OCI-LY7 (cell line): ENCODE results near the gene MSL1. TPM values are rescaled to one million over a fixed set of nuclear protein-coding genes. Genes with fewer than 3 reads are reported as not detected.

Experiments used
- BruUV-seq: library from RNA; stranded (reverse); fragments of 400-500 nt; replicated peaks from 2 replicates; lab custom pipeline; 2021; lab: Mats Ljungman, UMichigan
- CTCF ChIA-PET: fragments of 300-600 bp; sonication (Branson Sonifier 250); formaldehyde crosslinking; loops from one replicate; lab custom pipeline; 2022; ENCODE audit warnings: antibody characterized with exemption; ENCODE audit not compliant: unreplicated experiment; lab: Charles Lee
- POLR2A ChIA-PET: fragments of 300-600 bp; sonication (Branson Sonifier 250); formaldehyde crosslinking; loops from one replicate; lab custom pipeline; 2022; ENCODE audit warnings: antibody characterized with exemption; lab: Charles Lee
- DNase-seq: peaks from one replicate; pipeline ENCODE4 v3.0.0-alpha.2; 2015; ENCODE audit warnings: low spot score
- H2AFZ ChIP-seq: fragments of 200-600 bp; sonication (generic), shearing (Covaris generic); 2 replicates; pipeline ENCODE4 v1.6.1; 2014; ENCODE audit warnings: mild to moderate bottlenecking, antibody characterized with exemption, low read length, moderate library complexity
- H3K27ac ChIP-seq: fragments of 200-600 bp; sonication (generic); 2 replicates; pipeline ENCODE4 v1.5.1; 2014; ENCODE audit warnings: mixed run types, low read depth, mild to moderate bottlenecking, moderate library complexity, low read length, inconsistent platforms; ENCODE audit not compliant: poor library complexity, severe bottlenecking
- H3K36me3 ChIP-seq: fragments of 200-600 bp; sonication (generic); 2 replicates; pipeline ENCODE4 v1.6.1; 2014; ENCODE audit warnings: mild to moderate bottlenecking, antibody characterized with exemption, low read length, moderate library complexity, mixed read lengths; ENCODE audit not compliant: insufficient read depth
- H3K4me1 ChIP-seq: fragments of 200-600 bp; sonication (generic); 2 replicates; pipeline ENCODE4 v1.5.1; 2014; ENCODE audit warnings: mild to moderate bottlenecking, low read length; ENCODE audit not compliant: insufficient read depth, poor library complexity, severe bottlenecking
- H3K4me2 ChIP-seq: fragments of 200-600 bp; sonication (generic); 2 replicates; pipeline ENCODE4 v1.6.1; 2014; ENCODE audit warnings: mild to moderate bottlenecking, low read length
- H3K4me3 ChIP-seq: fragments of 200-600 bp; sonication (generic); 2 replicates; pipeline ENCODE4 v1.5.1; 2014; ENCODE audit warnings: mild to moderate bottlenecking, low read depth, low read length; ENCODE audit not compliant: poor library complexity, severe bottlenecking
- H3K79me2 ChIP-seq: fragments of 200-600 bp; sonication (generic); 2 replicates; pipeline ENCODE4 v1.6.1; 2016; ENCODE audit warnings: low read depth, mild to moderate bottlenecking, low read length, moderate library complexity, mixed read lengths; ENCODE audit not compliant: insufficient read depth
- H3K9me2 ChIP-seq: fragments of 200-600 bp; sonication (generic); 2 replicates; pipeline ENCODE4 v1.6.1; 2016; ENCODE audit warnings: mild to moderate bottlenecking, low read length, mixed read lengths; ENCODE audit not compliant: insufficient read depth
- H3K9me3 ChIP-seq: fragments of 200-600 bp; sonication (generic); 2 replicates; pipeline ENCODE4 v1.6.1; 2014; ENCODE audit warnings: mild to moderate bottlenecking, mixed run types, low read length, mixed read lengths
- H4K20me1 ChIP-seq: fragments of 200-600 bp; sonication (generic); 2 replicates; pipeline ENCODE4 v1.6.1; 2014; ENCODE audit warnings: mild to moderate bottlenecking, antibody characterized with exemption, low read length, moderate library complexity, mixed read lengths; ENCODE audit not compliant: insufficient read depth
- CTCF ChIP-seq: fragments of 200-600 bp; sonication (generic); conservative IDR thresholded peaks from 2 replicates; pipeline ENCODE4 v1.5.1; 2014; ENCODE audit warnings: mild to moderate bottlenecking, antibody characterized with exemption, low read length, moderate library complexity, mixed read lengths
- EZH2phosphoT487 ChIP-seq: fragments of 200-600 bp; sonication (generic); IDR thresholded peaks from 2 replicates; pipeline ENCODE4 v1.6.1; 2018; ENCODE audit warnings: low read depth, borderline replicate concordance, mild to moderate bottlenecking, mixed run types, antibody characterized with exemption, low read length, moderate library complexity, mixed read lengths
- intact Hi-C: fragments of 100-400 bp; cut with micrococcal nuclease; formaldehyde crosslinking; loops from one replicate; pipeline ENCODE4 v1.10.0; 2022; ENCODE audit not compliant: unreplicated experiment
- total RNA-seq, 2 experiments: library from RNA; depleted of rRNA in 1 of 2; stranded (reverse); fragments of >200 nt in 1 of 2; shearing (Covaris generic) in 1 of 2; gene quantifications; 2 replicates each; pipeline ENCODE4 v1.2.3, GENCODE V29; 2014 to 2022

MSL1 gene
- total RNA-seq, 2 experiments from 2014 or later: 95.4 to 97.2 TPM

DNA sequence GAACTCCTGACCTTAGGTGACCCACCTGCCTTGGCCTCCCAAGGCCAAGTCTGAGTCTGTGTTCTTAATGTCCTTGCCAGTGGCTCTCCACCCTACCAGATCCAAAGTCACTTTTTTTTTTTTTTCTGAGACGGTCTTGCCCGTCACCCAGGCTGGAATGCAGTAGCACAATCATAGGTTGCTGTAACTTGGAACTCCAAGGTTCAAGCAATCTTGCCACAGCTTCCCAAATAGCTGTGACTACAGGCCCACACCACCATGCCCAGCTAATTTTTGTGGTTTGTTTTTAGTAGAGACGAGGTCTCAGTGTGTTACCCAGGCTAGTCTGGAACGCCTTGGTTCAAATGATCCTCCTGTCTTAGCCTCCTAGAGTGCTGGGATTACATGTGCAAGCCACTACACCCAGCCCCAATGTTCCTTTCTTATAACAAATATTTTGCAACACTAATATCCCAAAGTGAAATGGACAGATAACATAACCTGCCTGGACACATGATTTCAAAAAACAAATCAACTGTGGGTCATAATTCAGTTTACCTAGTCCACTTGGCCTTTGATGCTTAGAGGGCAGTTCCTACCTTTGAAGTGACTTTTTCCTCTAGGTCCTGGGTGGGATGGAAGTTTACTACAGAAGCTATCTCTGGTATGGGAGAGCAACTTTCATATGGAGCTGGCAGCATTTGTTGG is 51.5 kb downstream of the MSL1 start:
- no peak overlapping the region for H3K27ac ChIP-seq
- no TSS peak for BruUV-seq
- no peak for DNase-seq
- no peaks in the 10 kb centered on the region for H4K20me1 ChIP-seq
- no peak overlapping the region for H2AFZ ChIP-seq
- no peaks in the 10 kb centered on the region for H3K9me3 ChIP-seq
- H3K79me2 ChIP-seq: no peaks in the 10 kb centered on the region
- TF ChIP-seq EZH2phosphoT487: no peak
- TF ChIP-seq CTCF: no peak
- no peak overlapping the region for H3K4me2 ChIP-seq
- intact Hi-C loops: no loop called here
- no peak overlapping the region for H3K4me3 ChIP-seq
- H3K9me2 ChIP-seq: no peaks in the 10 kb centered on the region
- ChIA-PET POLR2A (interaction anchor here (0.7 kb wide), 1 partner anchor 34 kb away, joined by 9 read pairs; no protein-coding TSS in a partner anchor), CTCF (no interaction called here)
- H3K36me3 ChIP-seq: peaks cover 80% of the 10 kb centered on the region
- H3K4me1 ChIP-seq: peaks cover 7% of the 10 kb centered on the region

DNA sequence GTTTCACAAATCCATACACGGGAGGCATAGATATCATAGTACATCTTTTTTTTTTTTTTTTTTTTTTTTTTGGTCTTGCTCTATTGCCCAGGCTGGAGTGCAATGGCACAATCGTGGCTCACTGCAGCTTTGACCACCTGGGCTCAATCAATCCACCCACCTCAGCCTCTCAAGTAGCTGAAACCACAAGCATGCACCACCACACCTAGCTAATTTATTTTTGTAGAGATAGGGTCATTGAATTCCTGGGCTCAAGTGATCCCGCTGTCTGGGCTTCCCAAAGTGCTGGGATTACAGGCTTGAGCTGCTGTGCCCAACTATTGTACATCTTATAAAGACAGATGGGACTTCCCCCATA is 52.0 kb downstream of the MSL1 start:
- Histone ChIP-seq H3K4me1 (peaks cover 7% of the 10 kb centered on the region), H3K4me3 (no peak overlapping the region), H4K20me1 (no peaks in the 10 kb centered on the region), H3K36me3 (peaks cover 75% of the 10 kb centered on the region), H2AFZ (no peak overlapping the region), H3K9me3 (no peaks in the 10 kb centered on the region), H3K79me2 (no peaks in the 10 kb centered on the region), H3K4me2 (no peak overlapping the region), H3K9me2 (no peaks in the 10 kb centered on the region), H3K27ac (no peak overlapping the region)
- intact Hi-C loops: no loop called here
- CTCF ChIA-PET: no interaction called here
- no peak for TF ChIP-seq EZH2phosphoT487
- TF ChIP-seq CTCF: no peak
- no TSS peak for BruUV-seq
- DNase-seq: no peak
- POLR2A ChIA-PET: interaction anchor here (0.7 kb wide), 2 partner anchors 34 to 45 kb away, joined by 4 to 9 read pairs; no protein-coding TSS in a partner anchor

DNA sequence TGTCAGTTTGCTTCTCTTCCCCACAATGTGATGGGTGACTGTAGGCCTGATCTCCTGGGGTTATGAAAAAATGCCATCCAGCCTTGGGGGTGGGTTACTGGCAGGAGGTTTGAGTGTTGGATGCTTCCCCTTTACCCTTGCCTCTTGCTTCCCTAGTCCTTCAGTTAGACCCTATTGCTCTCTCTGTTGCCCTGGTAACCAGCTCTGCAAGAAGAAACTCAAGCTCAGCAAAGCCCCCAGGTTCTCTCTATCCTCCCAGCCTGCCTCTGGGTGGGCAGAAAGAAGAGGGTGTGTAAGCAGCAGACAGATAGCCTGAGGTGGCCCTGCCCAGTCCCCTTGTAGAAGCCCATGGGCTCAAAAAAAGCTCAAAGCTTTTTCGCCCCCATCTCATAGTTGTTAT is 52.7 kb downstream of the MSL1 start:
- Histone ChIP-seq H3K4me1 (peaks cover 7% of the 10 kb centered on the region), H3K9me3 (no peaks in the 10 kb centered on the region), H3K36me3 (peaks cover 67% of the 10 kb centered on the region), H3K4me3 (no peak overlapping the region), H4K20me1 (no peaks in the 10 kb centered on the region), H3K27ac (no peak overlapping the region), H3K4me2 (no peak overlapping the region), H2AFZ (no peak overlapping the region), H3K79me2 (no peaks in the 10 kb centered on the region), H3K9me2 (no peaks in the 10 kb centered on the region)
- no TSS peak for BruUV-seq
- TF ChIP-seq EZH2phosphoT487 (no peak), CTCF (no peak)
- intact Hi-C loops: no loop called here
- ChIA-PET CTCF (no interaction called here), POLR2A (interaction anchor here (0.5 to 1.1 kb wide), 2 partner anchors 16 to 36 kb away, joined by 3 to 7 read pairs; no protein-coding TSS in a partner anchor)
- no peak for DNase-seq
